Activated CD4-positive, CD25-positive, alpha-beta regulatory T cell (primary cell): ENCODE data around the gene PMFBP1.

ENCODE experiments used
- DNase-seq, 4 experiments: peaks; one replicate each; lab custom pipeline; 2025; lab: John Stamatoyannopoulos, UW

Gene PMFBP1, protein sequence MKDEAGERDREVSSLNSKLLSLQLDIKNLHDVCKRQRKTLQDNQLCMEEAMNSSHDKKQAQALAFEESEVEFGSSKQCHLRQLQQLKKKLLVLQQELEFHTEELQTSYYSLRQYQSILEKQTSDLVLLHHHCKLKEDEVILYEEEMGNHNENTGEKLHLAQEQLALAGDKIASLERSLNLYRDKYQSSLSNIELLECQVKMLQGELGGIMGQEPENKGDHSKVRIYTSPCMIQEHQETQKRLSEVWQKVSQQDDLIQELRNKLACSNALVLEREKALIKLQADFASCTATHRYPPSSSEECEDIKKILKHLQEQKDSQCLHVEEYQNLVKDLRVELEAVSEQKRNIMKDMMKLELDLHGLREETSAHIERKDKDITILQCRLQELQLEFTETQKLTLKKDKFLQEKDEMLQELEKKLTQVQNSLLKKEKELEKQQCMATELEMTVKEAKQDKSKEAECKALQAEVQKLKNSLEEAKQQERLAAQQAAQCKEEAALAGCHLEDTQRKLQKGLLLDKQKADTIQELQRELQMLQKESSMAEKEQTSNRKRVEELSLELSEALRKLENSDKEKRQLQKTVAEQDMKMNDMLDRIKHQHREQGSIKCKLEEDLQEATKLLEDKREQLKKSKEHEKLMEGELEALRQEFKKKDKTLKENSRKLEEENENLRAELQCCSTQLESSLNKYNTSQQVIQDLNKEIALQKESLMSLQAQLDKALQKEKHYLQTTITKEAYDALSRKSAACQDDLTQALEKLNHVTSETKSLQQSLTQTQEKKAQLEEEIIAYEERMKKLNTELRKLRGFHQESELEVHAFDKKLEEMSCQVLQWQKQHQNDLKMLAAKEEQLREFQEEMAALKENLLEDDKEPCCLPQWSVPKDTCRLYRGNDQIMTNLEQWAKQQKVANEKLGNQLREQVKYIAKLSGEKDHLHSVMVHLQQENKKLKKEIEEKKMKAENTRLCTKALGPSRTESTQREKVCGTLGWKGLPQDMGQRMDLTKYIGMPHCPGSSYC

GRCh38 chr16:72172105-72173034 is at the start of gene PMFBP1:
Gene PMFBP1, minus strand, starts transcription at chr16:72172155. Its CDS starts 947 bp downstream, at chr16:72171208.
- DNase-seq: no peak

- no peak for DNase-seq
These were observed 49.7 kb upstream of the PMFBP1 start for GRCh38 chr16:72221630-72222024.

DNA sequence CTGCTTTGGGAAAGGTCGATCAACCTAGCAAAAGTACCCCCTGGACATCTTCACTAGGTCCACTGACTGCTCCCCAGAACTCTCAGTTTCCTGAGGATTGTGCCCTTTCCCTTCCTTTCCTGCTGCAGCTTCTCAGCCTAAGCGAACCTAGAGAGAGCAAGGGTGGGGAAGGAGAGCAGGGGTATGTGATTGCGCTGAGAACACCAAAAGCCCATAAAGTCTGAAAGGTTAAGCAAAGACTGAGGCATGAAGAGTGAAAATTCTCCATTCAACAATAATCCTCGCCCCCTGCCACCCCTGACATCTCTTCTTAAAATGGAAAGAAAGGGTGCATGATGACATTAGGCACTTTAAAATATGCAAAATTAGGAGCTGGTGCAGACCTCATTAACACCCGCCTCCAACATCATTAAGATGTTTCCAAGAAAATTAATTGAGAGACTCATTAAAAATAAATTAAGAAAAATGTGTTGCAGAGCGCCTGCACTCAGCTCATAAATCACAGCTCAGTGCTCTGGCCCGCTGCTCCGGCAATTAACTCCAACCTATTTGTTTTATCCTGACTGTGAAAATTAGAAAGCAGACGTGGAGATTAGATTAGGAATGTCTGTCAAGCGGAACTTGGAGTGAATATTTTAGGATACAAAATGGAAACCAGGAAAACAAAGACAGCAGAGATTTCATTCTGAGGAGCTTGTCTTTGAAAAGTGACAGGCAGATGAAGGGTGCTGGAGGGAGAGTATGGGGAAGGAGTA is 49.1 kb upstream of the PMFBP1 start:
- DNase-seq: no peak

DNA sequence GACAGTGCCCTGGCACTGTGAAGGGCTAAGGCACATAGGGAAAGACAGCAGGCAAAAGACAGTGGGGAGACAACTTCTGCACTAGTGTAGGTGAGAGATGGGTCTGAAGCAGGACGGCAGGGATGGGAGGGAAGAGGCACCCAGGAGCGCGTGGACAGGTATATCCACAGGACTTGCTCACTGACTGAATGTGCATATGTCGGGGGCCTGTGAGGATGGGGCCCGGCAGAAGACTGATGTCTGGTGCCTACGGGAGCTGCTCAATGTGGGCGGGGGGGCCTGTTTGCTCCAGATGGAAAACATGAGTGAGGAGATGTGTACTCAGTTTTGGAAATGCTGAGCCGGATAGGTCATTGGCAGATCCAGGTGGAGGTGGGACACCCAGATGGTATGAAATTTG is 47.3 kb upstream of the PMFBP1 start:
- no peak for DNase-seq

GRCh38 chr16:72216767-72217166 is 44.8 kb upstream of the PMFBP1 start:
- no peak for DNase-seq

- no peak for DNase-seq
These were observed 42.9 kb upstream of the PMFBP1 start for GRCh38 chr16:72214821-72215220.

DNA sequence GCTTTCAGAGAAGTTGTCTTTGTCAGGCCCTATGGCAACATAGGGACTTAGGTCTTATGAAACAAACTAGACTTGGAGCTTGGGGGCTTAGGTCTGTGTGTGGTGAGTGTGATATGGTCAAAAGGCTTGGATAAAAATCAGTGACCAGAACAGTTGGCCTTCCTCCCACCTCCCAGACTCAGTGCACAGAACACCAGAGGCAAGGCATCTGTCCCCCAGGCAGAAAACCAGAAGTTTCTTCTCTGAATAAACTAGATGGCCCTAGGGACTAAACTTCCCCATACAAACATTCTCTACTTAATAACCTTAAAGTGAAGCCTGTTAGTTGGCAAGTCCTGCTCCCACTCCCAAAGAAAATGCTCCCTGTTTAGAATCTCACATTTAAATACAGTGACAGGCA is 39.2 kb upstream of the PMFBP1 start:
- DNase-seq: no peak

- no peak for DNase-seq
These were observed 38.6 kb upstream of the PMFBP1 start for GRCh38 chr16:72210555-72210954.

- no peak for DNase-seq
These were observed 38.1 kb upstream of the PMFBP1 start for GRCh38 chr16:72210072-72210471.

- no peak for DNase-seq
These were observed 34.3 kb upstream of the PMFBP1 start for GRCh38 chr16:72206299-72206698.

DNA sequence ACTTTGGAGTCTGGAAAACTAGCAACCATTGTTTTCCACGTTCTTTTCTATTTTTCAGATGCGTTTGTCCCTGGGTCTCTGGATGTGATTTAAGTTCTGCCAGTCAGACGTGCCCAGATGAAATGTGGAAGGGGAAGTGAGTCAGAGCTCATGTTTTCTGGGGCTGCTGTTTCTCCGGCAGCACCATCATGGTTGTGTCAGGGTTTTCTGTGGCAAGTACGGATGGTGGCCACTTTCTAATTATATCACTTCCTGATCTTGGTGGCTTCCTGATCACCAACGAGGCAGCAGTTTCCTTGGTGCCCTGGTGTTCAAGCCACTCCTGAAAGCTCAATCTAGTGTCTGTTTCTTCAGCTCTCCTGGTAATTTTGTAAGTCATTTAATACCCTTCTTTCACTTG is 31.4 kb upstream of the PMFBP1 start:
- no peak for DNase-seq

- no peak for DNase-seq
These were observed 30.1 kb upstream of the PMFBP1 start for GRCh38 chr16:72202014-72202413.

- DNase-seq: no peak
These were observed 29.4 kb upstream of the PMFBP1 start for GRCh38 chr16:72201387-72201786.

GRCh38 chr16:72199761-72200337 is 27.9 kb upstream of the PMFBP1 start:
- no peak for DNase-seq

- no peak for DNase-seq
These were observed 26.8 kb upstream of the PMFBP1 start for GRCh38 chr16:72198771-72199201.

- DNase-seq: no peak
These were observed 26.2 kb upstream of the PMFBP1 start for GRCh38 chr16:72198021-72198711.

DNA sequence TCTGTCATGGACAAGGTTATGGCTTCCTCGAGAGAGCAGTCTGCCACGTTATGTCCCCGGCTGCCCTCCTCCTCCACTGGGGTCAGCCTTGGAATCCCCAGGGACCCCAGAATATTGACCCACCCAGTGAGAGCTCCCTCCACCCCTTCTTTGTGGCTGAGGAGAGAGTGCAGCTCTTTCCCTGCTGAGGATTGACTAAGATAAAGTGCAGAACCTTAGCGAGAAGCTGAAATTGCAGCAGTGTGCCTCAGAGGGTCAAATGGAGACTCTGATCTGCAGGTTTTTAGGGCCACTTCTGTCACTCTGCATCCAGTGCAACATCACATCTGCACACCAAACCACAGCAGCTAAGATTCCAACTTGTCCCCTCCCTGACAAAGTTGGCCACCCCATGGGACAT is 25.6 kb upstream of the PMFBP1 start:
- no peak for DNase-seq

DNA sequence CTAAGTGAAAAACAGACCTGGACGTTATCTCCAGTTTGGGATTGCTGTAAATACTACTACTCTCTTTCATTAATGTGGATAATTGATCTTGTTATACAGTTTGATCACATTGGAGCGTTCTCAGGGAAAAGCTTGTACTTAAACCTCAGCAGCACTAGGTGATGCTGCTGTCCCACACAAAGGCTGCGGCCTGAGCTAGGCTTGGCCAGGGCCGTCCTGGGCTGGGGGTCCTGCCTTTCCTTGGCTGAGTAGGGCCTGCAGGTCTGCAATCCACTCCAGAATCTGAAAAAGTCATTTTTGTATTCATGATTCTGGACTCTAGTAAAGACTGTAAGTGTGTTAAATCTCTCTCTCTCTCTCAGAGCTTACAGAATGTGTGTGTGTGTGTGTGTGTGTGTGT is 23.7 kb upstream of the PMFBP1 start:
- DNase-seq: no peak

- no peak for DNase-seq
These were observed 19.6 kb upstream of the PMFBP1 start for GRCh38 chr16:72191551-72191950.

DNA sequence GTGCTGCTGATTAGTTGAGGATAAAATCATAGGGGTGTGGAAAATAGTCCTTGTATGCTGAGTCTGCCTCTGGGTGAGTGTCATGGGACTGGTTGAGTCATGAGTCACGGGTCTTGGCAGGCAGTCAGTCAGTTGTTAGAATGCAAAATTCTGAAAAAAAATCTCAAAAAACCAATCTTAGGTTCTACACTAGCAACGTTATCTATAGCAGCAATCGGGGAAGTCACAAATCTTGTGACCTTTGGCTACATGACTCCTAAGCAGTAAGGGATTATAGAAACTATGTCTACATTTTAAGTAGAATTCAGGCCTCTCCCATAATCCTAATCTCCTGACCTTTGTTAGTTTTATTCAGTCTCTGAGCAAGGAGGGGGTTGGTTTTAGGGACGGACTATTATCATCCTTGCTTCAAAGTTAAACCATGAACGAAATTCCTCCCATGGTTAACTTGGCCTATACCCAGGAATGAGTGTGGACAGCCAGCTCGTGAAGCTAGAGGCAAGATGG is 18.0 kb upstream of the PMFBP1 start:
- DNase-seq: no peak
